ENCODE data around the gene FRMD8.
A peak's percentile ranks its signal among the peaks of the same experiment; 100 is the strongest.

Gene FRMD8

DNA sequence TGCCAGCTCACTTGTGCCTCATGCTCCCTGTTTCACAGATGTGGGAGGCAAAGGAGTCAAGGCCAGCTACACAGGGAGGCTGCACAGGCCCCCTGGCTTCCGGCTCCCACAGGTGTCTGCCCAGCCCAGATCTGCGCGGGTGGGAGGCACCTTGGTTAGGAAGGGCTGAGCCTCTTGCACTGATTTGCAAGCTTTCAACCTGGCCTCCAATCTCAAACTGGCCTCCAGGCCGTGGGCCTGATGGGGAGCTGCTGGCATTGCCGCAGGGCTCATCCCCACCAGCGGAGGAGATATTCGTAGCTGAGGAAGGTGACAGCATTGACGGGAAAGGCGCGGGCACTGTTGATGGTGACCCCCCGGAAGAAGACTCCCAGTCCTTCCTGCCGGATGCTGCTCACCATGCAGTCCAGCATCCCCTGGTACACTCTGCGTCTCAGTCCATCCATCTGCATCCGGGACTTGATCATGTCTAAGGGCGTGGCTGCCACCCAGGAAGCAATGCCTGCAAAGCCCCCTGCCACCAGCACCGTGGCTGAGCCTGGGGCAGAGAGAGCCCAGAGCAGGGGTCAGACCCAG, 10.2 kb upstream of the FRMD8 start:
- no peak for DNase-seq

DNA sequence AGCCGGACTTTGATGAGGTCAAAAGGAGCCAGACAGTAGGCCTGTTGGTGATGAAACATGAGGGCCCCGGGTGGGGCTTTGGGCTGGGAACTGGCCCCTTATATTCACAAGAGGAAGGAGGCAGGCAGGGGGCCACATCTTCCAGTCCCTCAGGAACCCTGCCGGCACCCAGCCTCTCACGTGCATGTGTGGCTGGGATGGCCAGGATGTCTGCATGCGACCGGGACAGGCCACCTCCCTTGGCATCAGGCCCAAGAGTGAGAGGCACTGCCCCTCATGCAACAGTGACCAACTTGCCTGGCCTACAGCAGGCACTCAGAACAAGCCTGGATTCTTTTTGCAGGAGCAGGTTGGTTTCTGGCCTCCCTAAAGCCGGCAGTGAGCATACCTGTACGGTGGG, 9.4 kb upstream of the FRMD8 start:
- DNase-seq: no peak

DNA sequence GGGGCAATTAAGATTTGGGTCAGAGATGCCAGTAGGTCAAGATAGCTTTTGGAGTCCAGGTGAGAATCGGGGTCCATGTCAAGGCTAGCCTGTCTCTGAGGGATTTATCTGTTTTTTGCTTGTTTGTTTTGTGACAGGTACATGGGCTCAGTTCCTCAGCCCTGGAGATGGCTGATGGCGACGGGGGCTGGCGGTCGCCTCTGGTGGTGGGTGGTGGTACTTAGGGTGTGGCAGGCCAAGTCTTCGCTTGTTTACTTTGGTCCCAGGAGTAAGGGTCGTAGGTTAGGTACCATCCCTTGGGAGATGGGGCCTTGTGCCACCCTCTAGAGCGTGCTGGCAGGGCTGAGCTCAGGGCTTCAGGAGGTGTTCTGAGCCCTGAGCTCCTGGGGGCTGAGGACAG, 8.7 kb upstream of the FRMD8 start:
- DNase-seq: no peak

DNA sequence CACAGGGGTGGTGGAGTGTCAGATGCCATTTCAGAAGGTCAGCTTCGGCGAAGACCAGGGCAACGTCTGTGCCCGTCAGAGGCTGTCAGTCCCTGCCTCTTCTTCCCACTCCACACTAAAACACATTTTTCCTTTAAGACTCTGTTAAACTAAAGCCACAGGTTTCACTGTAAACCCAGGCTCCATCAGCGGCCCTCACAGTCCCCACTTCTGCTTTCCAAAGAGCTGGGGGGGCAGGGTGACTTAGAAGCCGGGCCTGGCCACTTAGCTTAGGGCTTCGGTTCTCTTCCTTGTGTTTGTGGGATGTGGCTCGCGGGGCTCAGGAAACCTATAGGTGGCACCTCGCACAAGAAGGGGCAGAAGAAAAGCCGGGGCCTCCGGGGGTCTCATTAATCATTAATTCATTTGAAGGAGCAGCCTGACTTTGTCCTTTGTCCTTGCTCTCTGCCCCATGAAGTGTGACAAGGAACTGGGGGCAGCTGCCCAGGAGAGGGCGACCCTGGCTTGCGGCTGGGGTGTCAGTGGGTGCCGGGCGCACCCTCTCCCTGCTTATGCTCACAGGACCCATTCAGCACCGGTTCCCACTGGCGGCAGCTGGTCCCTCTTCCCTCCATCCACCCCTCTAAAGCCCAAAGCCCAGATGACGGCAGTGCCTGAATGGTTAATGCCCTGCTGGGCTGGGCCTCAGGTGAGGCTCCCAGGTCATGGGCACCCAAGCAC, 8.1 kb upstream of the FRMD8 start:
- DNase-seq: no peak

DNA sequence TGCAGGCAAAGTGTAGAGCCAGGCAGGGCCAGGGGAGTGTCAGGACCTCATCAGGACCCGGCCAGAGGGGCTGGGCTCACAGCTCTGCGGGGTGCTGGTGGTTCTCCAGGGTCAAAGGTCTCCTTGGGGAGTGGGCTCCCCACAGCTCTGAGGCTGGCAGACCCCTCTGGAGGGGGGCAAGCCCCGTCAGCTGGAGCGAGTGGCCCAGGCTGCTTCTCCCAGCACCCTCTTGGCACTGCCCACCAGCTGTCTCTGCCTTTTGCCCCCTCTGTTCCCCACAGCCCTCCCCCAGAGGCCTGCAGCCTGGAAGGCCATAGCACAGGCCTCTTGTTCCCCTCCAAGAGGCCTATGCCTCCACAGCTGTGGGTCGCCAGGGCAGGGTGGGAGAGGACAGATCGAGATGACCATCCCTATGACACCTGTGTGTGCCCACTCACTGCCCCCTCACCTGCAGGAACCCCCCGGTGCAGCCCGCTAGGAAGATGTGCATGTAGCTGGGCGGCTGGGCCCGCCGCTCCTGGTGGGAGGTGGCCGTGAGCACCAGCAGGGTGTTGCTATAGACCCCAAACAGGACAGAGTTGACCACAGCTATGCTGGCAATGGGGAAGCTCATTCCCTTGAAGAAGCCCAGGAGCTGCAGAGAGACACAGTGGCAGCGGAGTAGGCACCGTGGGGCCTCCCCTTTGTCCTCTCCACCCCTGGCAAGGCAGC, 7.4 kb upstream of the FRMD8 start:
- no peak for DNase-seq

DNA sequence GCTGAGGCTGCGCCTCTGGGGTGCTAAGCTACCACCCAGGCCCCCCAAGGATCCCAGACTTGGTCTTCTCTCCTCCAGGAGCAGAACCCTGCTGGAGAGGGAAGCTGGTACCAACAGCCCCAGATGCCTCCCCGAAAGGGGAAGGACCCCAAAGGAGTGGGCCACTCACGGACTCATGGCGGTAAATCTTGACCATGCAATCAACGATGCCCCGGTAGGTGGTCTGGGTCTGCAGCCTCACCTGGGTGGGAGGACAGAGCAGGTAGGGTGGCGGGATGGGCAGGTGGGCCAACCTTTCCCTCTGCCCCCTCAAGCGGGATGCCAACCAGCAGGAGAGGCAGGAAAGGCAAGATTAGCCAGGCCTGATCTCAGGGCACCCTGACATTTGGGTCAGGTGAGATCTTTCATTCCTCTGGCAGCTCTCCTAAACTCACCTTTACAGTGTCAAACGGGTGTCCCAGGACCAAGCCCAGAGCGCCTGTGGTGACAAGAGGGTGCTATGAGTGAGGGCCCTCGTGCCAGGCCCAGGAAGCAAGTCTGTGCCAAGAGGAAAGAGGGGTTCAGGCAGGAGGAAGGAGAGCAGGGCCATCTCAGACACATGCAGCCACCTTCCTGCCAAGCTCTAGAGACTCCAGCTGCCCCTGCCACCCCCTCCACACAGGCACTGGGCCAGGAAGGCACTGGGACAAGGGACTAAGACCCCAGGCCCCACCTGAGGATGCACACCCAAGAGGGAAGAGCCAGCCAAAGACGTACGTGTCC, 6.6 kb upstream of the FRMD8 start:
- no peak for DNase-seq

DNA sequence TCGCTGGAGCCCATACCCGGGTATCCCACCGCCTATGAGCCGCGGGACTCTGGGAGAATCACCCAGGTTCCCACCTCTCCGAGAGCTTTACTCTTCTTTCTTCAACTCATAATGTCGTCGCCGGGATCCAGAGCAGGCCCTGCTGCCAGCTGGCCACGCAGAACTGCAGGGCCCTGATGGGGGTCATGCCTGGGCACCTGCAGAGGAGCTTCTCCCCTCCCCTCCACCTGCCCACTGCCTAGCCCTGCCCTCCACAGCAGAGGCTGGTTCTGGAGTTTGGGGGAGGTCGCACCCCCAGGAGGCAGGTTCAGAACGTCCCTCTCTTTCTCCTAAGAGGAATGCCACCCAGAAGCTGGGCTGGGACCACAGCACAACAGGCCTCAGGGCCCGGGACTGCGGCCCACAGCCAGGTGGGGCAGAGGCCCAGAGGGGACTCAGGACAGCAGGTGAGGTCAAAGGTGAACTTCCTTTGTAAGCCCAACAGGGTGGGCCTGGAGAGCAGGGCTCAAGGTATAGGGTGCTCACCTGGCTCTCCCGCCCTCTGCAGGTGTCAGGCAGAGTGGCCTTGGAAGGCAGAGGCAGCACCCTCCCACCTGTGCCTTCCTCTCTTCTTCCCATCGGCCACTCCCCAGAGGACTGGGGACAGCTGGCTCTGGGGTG, 5.8 kb upstream of the FRMD8 start:
- no peak for DNase-seq

DNA sequence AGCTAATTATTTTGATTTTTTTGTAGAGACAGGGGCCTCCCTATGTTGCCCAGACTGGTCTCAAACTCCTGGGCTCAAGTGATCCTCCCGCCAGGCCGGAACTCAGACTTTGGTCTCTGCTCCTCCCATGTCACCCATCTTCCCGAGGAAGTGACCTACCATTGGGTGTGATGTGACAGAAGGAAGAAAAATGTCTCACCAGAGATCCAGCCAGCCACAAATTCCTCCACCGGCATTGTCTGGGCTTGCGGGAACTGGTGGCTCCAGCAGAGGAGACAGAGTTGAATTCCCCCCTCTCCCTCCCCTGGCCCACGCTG, 4.8 kb upstream of the FRMD8 start:
- peak; percentile 39 for DNase-seq

DNA sequence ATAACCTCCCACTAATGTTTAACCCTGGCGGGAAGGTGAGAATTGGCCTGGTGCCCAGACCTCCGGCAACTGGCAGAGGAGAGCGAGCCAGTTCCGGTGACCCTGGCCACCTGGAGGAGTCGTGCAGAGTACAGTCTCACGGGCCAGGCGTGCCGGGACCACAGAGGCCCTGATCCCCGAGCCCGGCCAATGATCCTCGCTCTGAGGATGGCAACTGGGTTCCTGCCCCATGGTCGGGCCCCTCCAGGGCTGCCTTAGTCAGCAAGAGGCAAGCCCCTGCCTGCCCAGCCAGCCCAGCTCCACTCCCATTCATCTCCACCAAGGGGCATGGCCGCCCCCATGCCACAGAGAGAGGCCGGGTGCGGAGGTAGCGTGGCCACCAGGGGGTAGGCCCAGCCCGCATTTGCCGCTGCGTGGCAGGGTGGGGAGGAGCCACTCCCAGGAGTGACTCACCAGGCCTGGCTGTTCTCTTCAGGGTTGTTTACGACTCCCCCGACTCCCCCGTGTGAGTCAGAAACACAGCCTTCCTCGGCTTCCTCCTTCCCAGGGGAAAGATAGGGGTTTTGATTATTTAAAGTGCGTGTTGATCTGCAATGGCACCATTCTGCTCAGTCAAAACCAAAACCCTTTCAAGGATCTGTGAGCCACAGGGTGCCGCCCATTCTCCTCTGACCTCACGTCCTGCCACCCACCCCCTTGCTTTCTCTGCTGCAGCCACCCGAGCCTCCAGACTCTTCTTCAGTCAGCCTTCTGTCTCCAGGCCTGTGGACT, 4.2 kb upstream of the FRMD8 start, which contains the start of gene SLC25A45:
TSS of gene SLC25A45 (minus strand) at position 614 of the 771 bp plus-strand sequence. CDS start 695 bp downstream, outside the sequence.
- DNase-seq: peak; percentile 98

DNA sequence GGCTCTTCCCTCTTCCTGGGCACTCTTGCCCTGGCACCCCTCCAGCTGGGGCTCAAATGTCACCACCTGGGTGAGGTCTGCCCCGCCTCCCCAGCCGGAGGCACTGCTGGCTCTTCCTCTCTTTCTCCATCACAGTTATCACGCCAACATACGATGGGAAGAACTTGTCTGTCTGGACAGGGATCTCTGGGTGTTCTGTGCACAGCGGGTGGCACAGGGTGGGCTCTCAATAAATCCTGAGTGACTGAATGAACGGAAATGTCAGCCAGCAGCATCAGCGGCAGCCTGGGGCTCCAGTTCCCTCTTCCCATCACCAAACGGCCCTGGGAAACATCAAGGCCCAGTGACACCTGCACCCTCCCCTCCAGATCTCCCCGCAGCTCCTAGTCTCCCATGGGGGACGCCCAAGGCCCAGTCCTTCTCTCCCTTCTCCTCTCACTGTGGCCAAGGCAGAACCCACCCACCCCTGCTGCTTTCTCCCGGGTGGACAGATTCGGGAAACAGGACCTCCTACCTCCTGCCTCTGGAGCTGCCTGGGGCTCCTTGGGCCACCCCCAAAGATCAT, 3.6 kb upstream of the FRMD8 start:
- no peak for DNase-seq

DNA sequence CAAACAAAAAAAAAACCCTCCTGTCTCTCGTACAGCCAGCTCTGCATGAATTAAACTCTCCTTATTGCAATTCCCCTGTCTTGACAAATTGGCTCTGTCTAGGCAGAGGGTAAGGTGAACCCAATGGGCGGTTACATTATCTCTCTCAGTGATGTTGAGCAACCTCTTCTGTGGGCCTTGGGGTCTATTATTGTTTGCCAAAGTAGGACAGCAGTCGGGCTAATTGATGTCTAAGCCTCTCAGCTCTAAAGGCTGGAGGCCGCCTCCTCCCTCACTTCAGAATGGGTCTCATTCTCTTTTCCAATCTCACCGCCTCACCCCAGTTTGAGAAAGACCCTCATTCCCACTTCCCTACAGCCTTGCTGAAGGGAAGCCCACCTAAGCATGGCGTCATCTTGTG, 2.7 kb upstream of the FRMD8 start:
- DNase-seq: no peak

DNA sequence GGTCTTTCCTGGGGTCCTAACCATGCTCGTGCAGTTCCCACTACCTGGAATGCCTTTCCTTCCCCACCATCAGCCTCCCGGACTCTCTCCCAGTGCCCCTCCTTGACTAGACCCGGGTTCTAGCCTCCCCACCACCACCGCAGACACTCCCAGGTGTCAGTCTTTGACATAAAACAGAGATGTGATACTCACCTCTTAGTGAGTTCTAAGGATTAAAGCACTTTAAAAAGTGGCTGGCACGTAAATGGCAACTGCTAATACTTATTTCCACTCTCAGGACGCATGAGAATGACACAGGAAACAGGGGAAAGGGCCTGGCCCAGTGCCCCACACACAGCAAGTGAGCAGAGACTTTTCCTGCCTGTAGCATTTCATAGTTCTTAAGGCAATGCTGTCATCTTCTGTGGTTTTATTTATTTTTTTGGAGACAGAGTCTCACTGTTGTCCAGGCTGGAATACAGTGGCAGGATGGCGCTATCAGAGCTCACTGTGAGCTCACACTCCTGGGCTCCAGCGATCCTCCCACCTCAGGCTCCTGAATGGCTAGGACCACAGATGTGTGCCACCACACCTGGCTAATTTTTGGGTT, 2.0 kb upstream of the FRMD8 start:
- DNase-seq: no peak

DNA sequence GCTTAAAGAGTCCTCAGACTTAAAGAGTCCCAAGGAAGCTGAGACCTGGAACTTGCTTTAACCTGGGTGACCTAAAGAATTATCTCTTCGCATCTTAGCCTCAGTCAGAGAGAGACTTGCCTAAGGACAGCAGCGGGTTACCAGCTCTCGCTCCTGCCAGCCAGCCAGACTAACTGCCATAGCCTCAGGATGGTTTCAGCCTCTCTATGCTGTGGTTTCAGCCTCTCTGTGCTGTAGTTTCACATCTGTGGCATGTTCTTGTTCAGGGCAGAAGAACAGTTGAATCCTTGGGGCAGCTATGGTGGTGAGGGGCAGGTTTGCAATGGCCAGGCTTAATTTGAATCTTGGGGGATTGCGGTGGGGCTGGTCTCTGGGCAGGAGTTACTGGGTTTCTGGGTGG, 2.3 kb downstream of the FRMD8 start:
- DNase-seq: no peak

DNA sequence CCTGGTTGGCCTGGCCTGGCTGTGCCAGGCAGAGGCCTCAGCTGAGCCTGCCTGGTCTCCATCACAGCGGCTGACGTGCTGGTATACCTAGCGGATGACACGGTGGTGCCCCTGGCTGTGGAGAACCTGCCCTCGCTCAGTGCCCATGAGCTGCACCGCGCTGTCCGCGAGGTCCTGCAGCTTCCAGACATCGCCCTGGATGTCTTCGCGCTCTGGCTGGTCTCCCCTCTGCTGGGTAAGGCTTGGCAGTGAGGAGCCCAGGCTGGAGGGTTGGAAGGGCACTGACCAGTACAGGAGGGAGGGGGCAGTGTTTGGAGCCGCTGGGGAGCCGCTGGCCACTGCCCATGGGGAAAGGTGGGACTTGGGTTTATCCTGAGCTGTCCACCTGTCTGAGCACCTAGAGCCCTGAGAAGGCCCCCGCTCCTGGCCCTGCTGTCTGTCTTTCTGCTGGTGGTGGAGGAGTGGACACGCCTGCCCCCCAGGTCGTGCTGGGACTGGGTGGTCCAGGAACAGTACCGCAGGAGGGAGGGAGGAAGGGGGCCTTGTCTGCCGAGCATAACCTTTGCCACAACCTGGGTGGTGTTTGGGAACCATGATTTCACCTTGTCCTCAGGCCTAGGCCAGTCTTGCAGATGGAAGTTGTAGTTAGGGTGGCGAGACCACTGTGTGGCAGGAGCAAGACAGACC, 3.0 kb downstream of the FRMD8 start:
- no peak for DNase-seq

DNA sequence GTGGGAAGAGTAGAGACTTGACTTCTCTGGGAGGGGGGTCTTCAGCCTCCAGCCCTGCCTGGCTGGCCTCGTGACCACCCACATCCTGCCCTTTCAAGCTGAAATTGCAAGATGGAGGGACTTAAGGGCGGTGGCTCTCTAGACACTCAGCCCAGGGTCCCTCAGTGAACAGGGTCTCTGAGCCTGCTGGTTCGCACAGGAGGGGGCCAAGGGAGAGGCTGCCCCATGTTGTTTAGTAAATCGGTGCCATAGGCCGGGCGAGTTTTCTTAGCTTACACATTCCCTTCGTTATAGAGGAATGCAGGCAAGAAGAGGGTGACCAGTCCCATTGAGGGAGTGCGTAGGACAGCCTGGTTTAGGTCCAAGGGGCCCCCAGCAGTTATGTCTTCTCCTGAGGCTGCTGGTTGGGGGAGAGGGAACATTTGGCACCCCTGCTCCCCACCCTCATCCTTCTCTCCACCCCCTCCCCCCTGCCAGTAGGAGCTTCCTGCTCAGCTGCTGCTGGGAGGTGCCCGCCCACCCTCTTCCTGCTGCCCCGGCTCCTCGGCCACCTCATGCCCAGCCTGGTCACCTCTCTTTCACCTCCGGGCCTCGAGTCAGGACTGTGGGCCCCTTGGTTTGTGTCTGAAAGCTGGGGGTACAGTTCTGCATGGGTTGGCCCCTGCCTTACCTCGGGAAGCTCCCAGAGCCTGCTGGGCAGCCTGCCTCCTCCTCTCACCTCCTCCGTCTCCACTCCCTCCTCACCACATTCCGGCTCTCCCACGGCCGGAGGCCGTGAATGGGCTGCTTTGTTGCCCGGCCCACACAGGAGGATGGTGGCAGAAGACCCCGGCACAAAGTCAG, 3.9 kb downstream of the FRMD8 start:
- no peak for DNase-seq

DNA sequence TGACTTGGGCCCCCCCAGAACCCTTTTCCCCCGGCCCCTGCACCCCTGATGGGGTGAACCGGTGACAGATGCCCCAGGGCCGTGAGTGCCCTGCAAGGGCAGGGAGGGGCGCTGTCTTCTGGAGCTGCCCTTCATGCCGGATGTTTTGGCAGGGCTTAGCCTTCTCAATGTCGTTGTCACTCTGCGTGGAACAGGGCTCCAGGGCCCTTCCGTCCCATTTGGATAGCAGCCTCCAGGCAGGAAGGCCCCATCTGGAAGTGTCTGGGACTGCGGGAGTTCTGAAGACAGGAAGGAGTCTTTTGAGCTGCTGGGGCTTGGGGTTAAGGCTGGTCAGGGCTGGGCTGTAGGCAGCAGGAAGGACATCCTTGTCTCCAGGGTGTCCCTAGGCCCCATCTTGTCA, 4.6 kb downstream of the FRMD8 start:
- DNase-seq: no peak

DNA sequence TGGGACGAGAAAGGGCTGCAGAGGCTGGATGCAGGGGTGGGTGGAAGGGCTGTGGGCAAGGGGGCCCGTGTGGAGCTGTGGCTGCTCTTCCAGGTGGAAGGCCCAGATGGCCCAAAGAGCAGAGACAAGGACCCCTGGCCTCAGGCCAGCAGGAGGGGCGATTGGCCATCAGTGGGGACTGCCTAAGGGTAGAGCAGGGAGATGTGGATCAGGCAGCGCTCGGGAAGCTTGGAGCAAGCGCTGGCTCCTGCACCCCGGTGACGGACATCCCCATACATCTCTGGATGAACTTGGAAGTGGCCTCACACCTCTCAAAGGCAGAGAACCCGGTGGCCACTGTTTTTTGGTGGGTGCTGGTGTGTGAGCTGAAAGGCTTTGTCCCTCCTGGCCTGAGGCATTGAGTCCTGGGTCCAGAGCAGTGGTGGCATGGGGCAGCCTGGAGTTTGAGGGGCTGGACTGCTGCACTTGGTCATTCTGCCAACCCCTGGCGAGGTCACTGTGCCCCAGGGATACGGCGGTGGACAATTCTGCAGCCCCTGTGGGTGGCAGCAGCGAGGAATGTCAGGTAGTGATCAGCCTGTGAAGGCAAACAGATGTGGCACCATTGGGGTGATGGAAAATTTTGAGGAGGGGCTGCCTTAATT, 5.9 kb downstream of the FRMD8 start:
- no peak for DNase-seq

DNA sequence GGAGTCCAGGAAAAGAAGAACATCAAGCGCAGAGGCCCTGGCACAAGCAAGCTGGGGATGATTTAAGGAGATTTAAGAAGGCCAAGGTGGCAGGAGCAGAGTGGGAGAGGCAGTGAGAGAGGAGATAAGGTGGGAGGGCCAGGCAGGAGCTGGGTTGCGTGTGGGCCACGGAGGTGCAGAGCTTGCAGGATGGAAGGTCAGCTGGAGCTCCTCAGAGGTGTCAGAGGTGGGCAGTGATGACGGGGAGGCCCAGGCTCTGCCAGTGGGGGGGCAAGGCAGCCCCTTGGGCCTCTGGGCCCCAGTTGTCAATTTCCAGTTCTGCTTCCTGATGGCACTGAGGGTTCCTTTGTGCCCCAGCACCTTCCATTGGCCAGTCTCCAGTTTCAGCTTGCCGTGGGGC, 6.5 kb downstream of the FRMD8 start:
- DNase-seq: no peak

DNA sequence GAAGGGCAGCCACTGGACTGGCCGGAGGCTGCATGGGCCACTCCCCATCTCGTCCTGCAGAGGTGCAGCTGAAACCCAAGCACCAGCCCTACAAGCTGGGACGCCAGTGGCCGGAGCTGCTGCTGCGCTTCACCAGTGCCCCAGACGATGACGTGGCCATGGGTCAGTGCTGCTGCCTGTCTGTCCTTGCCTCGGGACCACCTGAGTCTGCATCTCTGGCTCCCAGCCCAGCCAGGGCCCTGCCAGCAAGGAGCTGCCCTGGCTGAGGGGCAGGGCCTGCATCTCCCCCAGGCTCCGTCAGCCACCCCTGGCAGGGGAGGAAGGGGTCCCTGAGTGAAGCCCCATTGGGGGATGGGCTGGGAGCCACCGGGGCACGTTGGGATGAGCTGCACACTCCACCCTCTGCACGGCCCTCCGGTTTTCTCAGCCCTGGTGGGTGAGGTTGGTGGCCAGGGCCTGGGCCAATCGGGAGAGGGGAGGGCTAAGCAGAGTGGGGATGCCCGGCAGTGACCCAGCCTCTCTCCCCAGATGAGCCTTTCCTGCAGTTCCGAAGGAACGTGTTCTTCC, 7.2 kb downstream of the FRMD8 start:
- no peak for DNase-seq
